IPS-11a (cell line): ENCODE data around the gene RBBP9.
"Not testable (repeated sequence)": the region's sequence is repeated elsewhere in the genome, so short reads cannot be mapped to it uniquely, and the experiment has no call there.

ENCODE experiments used
- H3K4me3 ChIP-seq: one replicate; pipeline ENCODE4 v1.5.1; 2013; ENCODE audit warnings: low read depth, low read length, control low read depth

The RBBP9 gene

GRCh38 chr20:18506744-18507143 is 9.7 kb upstream of the RBBP9 start:
- H3K4me3 ChIP-seq: peak overlapping the region; percentile 83

- H3K4me3 ChIP-seq: no peak overlapping the region
Measured at GRCh38 chr20:18504479-18505060, 7.5 kb upstream of the RBBP9 start.

GRCh38 chr20:18501672-18502071 is 4.6 kb upstream of the RBBP9 start:
- not testable (repeated sequence) for H3K4me3 ChIP-seq

- no peak overlapping the region for H3K4me3 ChIP-seq
Measured at GRCh38 chr20:18497603-18498002, 578 bp upstream of the RBBP9 start.

- peak overlapping the region; percentile 96 for H3K4me3 ChIP-seq
Measured at GRCh38 chr20:18496042-18496441, 983 bp downstream of the RBBP9 start.

GRCh38 chr20:18488301-18488700 is 8.7 kb downstream of the RBBP9 start:
- no peak overlapping the region for H3K4me3 ChIP-seq

GRCh38 chr20:18481596-18481995 is 15.4 kb downstream of the RBBP9 start:
- no peak overlapping the region for H3K4me3 ChIP-seq

- H3K4me3 ChIP-seq: no peak overlapping the region
Measured at GRCh38 chr20:18477821-18478220, 19.2 kb downstream of the RBBP9 start.

- H3K4me3 ChIP-seq: no peak overlapping the region
Measured at GRCh38 chr20:18477218-18477617, 19.8 kb downstream of the RBBP9 start.

- H3K4me3 ChIP-seq: peak within 1 kb of the TSS; percentile 96
Measured at GRCh38 chr20:18466894-18467730, 29.9 kb downstream of the RBBP9 start, which contains the start of the genes DZANK1 and POLR3F. Gene DZANK1 (minus strand): TSS chr20:18467030. CDS start chr20:18465358, 1,672 bp downstream. Gene POLR3F (plus strand): TSS chr20:18467390. CDS start chr20:18467507, 117 bp downstream.

- H3K4me3 ChIP-seq: peak overlapping the region; percentile 68
Measured at GRCh38 chr20:18466574-18466893, 30.5 kb downstream of the RBBP9 start.

- peak overlapping the region; percentile 68 for H3K4me3 ChIP-seq
Measured at GRCh38 chr20:18465536-18466200, 31.4 kb downstream of the RBBP9 start.

GRCh38 chr20:18456600-18456999 is 40.4 kb downstream of the RBBP9 start:
- H3K4me3 ChIP-seq: no peak overlapping the region

GRCh38 chr20:18443886-18444285 is 53.1 kb downstream of the RBBP9 start:
- no peak overlapping the region for H3K4me3 ChIP-seq

GRCh38 chr20:18440403-18440802 is 56.6 kb downstream of the RBBP9 start:
- no peak overlapping the region for H3K4me3 ChIP-seq

GRCh38 chr20:18436847-18437246 is 60.2 kb downstream of the RBBP9 start:
- no peak overlapping the region for H3K4me3 ChIP-seq
